Endothelial cell (in vitro differentiated cells): ENCODE data around the gene FBXO27. TPM values are rescaled to one million over a fixed set of nuclear protein-coding genes. Genes with fewer than 3 reads are reported as not detected.

ENCODE experiments used
- DNase-seq: peaks from one replicate; pipeline ENCODE4 v3.0.0; 2021; ENCODE audit warnings: low spot score
- H3K27ac Mint-ChIP-seq: one replicate; pipeline ENCODE4 v1.8.0; 2021; ENCODE audit warnings: mixed read lengths, inconsistent platforms; ENCODE audit not compliant: unreplicated experiment
- H3K27me3 Mint-ChIP-seq: one replicate; pipeline ENCODE4 v1.8.0; 2021; ENCODE audit warnings: mild to moderate bottlenecking, moderate library complexity, mixed read lengths, inconsistent platforms; ENCODE audit not compliant: unreplicated experiment
- H3K36me3 Mint-ChIP-seq: one replicate; pipeline ENCODE4 v1.8.0; 2021; ENCODE audit warnings: mild to moderate bottlenecking, low read depth, mixed read lengths, inconsistent platforms; ENCODE audit not compliant: unreplicated experiment
- H3K4me1 Mint-ChIP-seq: one replicate; pipeline ENCODE4 v1.8.0; 2021; ENCODE audit warnings: mild to moderate bottlenecking, mixed read lengths, inconsistent platforms; ENCODE audit not compliant: unreplicated experiment
- H3K4me3 Mint-ChIP-seq: one replicate; pipeline ENCODE4 v1.8.0; 2021; ENCODE audit warnings: mild to moderate bottlenecking, mixed read lengths, inconsistent platforms; ENCODE audit not compliant: unreplicated experiment
- H3K9me3 Mint-ChIP-seq: one replicate; pipeline ENCODE4 v1.8.0; 2021; ENCODE audit warnings: mixed read lengths, inconsistent platforms; ENCODE audit not compliant: unreplicated experiment
- total RNA-seq: library from RNA; stranded (reverse); fragmentation: NEBNext Ultra II Directional; extraction: Animal tissue kit (Norgen Biotek cat#: 25700); gene quantifications from one replicate; pipeline ENCODE4 v1.2.1, GENCODE V29; 2021; ENCODE audit not compliant: unreplicated experiment
- TF ChIP-seq, protein P1 (sequence below): fragments of 200-600 bp; sonication (generic); IDR thresholded peaks from one replicate; pipeline ENCODE4 v1.5.0; 2021; ENCODE audit warnings: antibody characterized with exemption; ENCODE audit not compliant: unreplicated experiment

FBXO27 gene
- total RNA-seq, 1 donor from 2014 or later, result 4.0 TPM

DNA sequence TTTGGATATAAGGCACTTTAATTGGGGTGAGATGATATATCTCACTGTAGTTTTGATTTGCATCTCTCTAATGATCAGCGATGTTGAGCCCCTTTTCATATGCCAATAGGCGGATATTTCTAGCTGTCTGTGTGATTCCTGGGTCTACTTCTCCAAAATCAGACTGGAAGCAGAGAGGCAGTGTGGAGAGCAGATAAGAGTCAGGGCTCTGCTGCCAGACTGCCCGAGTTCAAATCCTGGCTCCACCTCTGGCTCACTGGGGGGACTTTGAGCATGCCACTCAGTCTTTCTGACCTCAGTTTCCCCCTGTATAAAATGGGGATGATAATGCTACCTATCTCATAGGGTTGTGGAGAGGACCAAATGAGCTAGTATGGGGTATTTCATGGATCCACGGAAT is 27.8 kb upstream of the FBXO27 start:
- Mint-ChIP-seq H3K4me1 (no peaks in the 10 kb centered on the region), H3K27me3 (peaks cover 1% of the 10 kb centered on the region), H3K36me3 (no peaks in the 10 kb centered on the region), H3K4me3 (no peak overlapping the region), H3K9me3 (no peaks in the 10 kb centered on the region), H3K27ac (no peak overlapping the region)
- TF ChIP-seq, protein P1, sequence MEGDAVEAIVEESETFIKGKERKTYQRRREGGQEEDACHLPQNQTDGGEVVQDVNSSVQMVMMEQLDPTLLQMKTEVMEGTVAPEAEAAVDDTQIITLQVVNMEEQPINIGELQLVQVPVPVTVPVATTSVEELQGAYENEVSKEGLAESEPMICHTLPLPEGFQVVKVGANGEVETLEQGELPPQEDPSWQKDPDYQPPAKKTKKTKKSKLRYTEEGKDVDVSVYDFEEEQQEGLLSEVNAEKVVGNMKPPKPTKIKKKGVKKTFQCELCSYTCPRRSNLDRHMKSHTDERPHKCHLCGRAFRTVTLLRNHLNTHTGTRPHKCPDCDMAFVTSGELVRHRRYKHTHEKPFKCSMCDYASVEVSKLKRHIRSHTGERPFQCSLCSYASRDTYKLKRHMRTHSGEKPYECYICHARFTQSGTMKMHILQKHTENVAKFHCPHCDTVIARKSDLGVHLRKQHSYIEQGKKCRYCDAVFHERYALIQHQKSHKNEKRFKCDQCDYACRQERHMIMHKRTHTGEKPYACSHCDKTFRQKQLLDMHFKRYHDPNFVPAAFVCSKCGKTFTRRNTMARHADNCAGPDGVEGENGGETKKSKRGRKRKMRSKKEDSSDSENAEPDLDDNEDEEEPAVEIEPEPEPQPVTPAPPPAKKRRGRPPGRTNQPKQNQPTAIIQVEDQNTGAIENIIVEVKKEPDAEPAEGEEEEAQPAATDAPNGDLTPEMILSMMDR, result no peak
- no peak for DNase-seq

- Mint-ChIP-seq H3K4me1 (no peaks in the 10 kb centered on the region), H3K36me3 (no peaks in the 10 kb centered on the region), H3K27me3 (peaks cover under 1% of the 10 kb centered on the region)
Measured at GRCh38 chr19:39059302-39059701, 27.0 kb upstream of the FBXO27 start.

GRCh38 chr19:39057615-39058014 is 25.3 kb upstream of the FBXO27 start:
- Mint-ChIP-seq H3K9me3 (no peaks in the 10 kb centered on the region), H3K27me3 (no peaks in the 10 kb centered on the region)
- TF ChIP-seq, protein P1, result no peak

More at GRCh38 chr19:39059302-39059701, 27.0 kb upstream of the FBXO27 start:
- TF ChIP-seq, protein P1, result no peak
- Mint-ChIP-seq H3K9me3 (no peaks in the 10 kb centered on the region), H3K27ac (no peak overlapping the region), H3K4me3 (no peak overlapping the region)
- DNase-seq, result no peak

DNA sequence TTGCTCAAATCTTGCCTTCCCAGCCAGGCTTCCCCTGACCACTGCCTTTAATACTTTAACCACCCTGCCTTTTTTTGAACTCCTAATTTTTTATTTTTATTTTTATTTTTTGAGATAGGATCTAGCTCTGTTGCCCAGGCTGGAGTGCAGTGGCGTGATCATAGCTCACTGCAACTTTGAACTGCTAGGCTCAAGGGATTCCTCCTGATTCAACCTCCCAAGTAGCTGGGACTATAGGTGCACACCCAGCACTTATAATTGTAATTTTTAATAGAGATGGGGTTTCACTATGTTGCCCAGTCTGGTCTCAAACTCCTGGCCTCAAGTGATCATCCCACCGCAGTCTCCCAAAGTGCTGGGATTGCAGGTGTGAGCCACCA is 21.7 kb upstream of the FBXO27 start:
- TF ChIP-seq, protein P1, result no peak
- no peaks in the 10 kb centered on the region for H3K4me1 Mint-ChIP-seq
- peaks cover 2% of the 10 kb centered on the region for H3K36me3 Mint-ChIP-seq
- no peak overlapping the region for H3K27ac Mint-ChIP-seq
- no peaks in the 10 kb centered on the region for H3K9me3 Mint-ChIP-seq
- DNase-seq, result no peak
- H3K4me3 Mint-ChIP-seq, result no peak overlapping the region
- no peaks in the 10 kb centered on the region for H3K27me3 Mint-ChIP-seq

More at GRCh38 chr19:39057615-39058014, 25.3 kb upstream of the FBXO27 start:
- no peak overlapping the region for H3K27ac Mint-ChIP-seq
- H3K4me3 Mint-ChIP-seq, result no peak overlapping the region
- no peak for DNase-seq
- H3K4me1 Mint-ChIP-seq, result no peaks in the 10 kb centered on the region
- no peaks in the 10 kb centered on the region for H3K36me3 Mint-ChIP-seq

DNA sequence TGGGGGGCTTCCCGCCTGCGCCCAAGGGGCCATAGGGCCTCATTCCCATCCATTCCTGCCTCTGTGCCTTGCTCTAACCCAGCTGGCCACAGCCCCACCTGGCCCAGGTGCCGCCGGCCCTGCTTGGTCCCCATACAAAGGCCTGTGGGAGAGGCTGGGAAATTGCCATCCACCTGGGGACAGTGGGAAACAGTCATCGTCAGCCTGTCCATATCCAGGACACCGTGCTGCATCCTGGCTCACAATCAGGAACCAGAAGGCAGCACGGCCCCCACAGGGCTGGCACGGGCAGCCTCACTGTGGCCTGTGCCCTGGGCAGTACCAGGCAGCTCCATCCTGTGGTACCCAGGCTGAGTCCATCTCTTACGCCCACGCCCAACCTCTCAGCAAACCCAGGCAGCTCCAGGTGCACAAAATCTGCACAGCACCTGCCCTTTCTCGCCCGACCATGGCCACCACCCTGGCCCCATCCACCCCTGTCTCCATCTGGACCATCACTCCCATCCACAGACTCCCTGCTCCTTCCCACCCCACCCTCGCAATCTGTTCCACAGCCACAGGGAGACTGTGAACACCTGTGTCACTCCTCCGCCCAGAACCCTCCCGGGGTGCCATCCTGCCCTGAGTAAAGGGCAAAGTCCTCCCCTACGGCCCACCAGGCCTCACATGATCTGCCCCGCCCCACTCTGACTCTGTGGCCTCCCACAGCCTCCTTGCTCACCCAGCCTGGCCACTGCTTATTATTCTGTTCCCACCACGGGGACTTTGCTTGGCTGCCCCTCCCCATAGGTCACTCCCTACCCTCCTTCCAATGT is 21.1 kb upstream of the FBXO27 start:
- Mint-ChIP-seq H3K4me1 (no peaks in the 10 kb centered on the region), H3K27ac (no peak overlapping the region), H3K9me3 (no peaks in the 10 kb centered on the region), H3K27me3 (no peaks in the 10 kb centered on the region), H3K36me3 (peaks cover 4% of the 10 kb centered on the region), H3K4me3 (no peak overlapping the region)
- TF ChIP-seq, protein P1, result no peak
- DNase-seq, result no peak
